Esophagus (tissue), 2 donors: Measurements from ENCODE around the gene FNIP1. TPM values are rescaled to one million over a fixed set of nuclear protein-coding genes. Genes with fewer than 3 reads are reported as not detected.
"Not testable (repeated sequence)": the region's sequence is repeated elsewhere in the genome, so short reads cannot be mapped to it uniquely, and the experiment has no call there.

ENCODE experiments used
- H3K27ac ChIP-seq, 2 donors: one replicate each; pipeline ENCODE4 v1.5.1; 2013; ENCODE audit warnings: low read depth in 2 of 2, mild to moderate bottlenecking in 2 of 2, inconsistent platforms in 1 of 2, low read length in 1 of 2, moderate library complexity in 1 of 2
- H3K27me3 ChIP-seq, 2 donors: one replicate each; pipeline ENCODE4 v1.6.1; 2013; ENCODE audit warnings: low read length in 2 of 2, control low read depth in 1 of 2, mild to moderate bottlenecking in 1 of 2; ENCODE audit not compliant: insufficient read depth in 2 of 2, control insufficient read depth in 1 of 2
- H3K36me3 ChIP-seq, 2 donors: one replicate each; pipeline ENCODE4 v1.6.1; 2013; ENCODE audit warnings: low read length in 1 of 2; ENCODE audit not compliant: control insufficient read depth in 2 of 2, insufficient read depth in 2 of 2
- H3K4me1 ChIP-seq, 2 donors: one replicate each; pipeline ENCODE4 v1.6.1; 2013; ENCODE audit warnings: low read length in 1 of 2; ENCODE audit not compliant: control insufficient read depth in 2 of 2, insufficient read depth in 2 of 2
- H3K4me3 ChIP-seq, 2 donors: one replicate each; pipeline ENCODE4 v1.5.1; 2013; ENCODE audit warnings: low read length in 2 of 2, mild to moderate bottlenecking in 2 of 2, low read depth in 1 of 2, moderate library complexity in 1 of 2
- H3K9me3 ChIP-seq, 2 donors: one replicate each; pipeline ENCODE4 v1.6.1; 2013; ENCODE audit warnings: mild to moderate bottlenecking in 2 of 2, low read depth in 1 of 2, low read length in 1 of 2, moderate library complexity in 1 of 2; ENCODE audit not compliant: control insufficient read depth in 2 of 2, insufficient read depth in 1 of 2
- WGBS, 2 donors: extraction: QIAGEN DNeasy Blood & Tissue Kit; methylation state at CpG; one replicate each; pipeline ENCODE4 v1.1.7; 2013; 5-methylcytosine and 5-hydroxymethylcytosine counted together
- polyA plus RNA-seq, 2 donors: library from polyadenylated mRNA; stranded (reverse); fragments of 200-250 nt; gene quantifications; one replicate each; pipeline ENCODE4 v1.2.3, GENCODE V29; 2013
- donor health status: healthy with polysubstance abuse.
- donor health status: Bipolar disorder and iron deficiency.

Gene FNIP1
- polyA plus RNA-seq, result 1 to 10 TPM; 2.4 to 2.5 TPM

DNA sequence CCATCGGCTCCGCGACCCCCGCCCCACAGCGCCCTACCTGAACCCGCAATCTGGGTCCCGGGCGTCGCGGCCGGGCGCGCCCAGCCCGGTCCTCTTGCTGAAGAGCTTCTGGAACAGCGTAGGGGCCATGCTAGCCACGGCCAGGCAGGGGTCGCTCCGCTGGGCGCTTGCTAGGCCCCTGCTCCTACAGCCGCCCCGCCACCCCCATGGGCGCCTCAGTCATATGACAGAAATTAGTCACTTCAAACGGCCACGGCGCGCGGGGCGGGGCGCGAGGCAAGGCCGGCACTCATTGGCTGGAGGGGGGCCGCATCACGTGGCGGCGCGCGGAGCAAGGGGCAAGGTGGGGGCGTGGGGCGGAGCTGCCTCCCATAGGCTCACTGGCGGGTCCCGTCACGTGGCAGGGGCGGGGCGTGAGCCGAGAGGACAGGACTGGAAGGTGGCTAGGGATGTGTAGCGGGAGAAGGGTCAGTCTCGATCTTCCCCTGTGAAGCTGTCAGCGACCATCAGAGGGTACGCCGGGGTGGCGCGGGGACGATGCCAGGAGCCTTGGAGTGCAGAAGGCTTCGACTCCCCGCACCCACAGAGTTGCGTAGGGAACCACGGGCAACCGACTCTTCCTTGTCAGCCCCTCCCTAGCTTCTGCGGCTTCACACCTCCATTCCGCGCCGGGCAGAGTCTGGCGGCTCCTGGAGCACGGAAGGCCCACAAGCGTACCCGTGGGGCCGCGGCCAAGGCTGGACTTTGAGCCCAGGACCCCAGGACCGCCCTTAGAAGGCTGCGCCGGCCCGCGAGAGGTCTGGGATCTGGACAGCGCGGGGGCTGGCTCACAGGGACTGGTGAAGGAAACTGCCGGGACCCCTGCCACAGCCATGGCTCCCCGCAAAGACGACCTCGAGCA is at the start of gene FNIP1:
Gene FNIP1, minus strand, starts transcription at position 225 of the 901 bp plus-strand sequence. Its CDS starts 96 bp downstream, at position 129.
- Histone ChIP-seq H3K27ac (peak within 1 kb of the TSS; percentile 93 to 96), H3K27me3 (no peaks in the 10 kb centered on the region), H3K4me3 (peak within 1 kb of the TSS; percentile 85 to 91), H3K4me1 (no peaks in the 10 kb centered on the region), H3K9me3 (no peaks in the 10 kb centered on the region), H3K36me3 (no peaks in the 10 kb centered on the region)
- WGBS, 2 donors, result 1% methylated on average over 66 to 79 of the region's 79 CpGs

DNA sequence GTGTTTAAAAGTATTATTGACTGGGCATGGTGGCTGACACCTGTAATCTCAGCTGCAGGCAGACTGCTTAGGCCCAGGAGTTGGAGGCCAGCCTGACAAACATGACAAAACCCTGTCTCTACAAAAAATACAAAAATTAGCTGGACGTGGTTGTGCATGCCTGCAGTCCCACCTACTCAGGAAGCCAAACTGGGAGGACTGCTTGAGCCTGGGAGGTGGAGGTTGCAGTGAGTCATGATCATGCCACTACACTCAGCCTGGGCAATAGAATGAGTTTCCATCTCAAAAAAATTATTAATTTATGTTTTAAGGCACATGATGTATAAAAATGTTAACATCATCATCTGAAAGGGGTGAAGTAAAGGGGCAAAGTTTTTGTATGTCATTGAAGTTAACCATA is 49.7 kb upstream of the FNIP1 start:
- Histone ChIP-seq H3K4me3 (no peak overlapping the region), H3K27me3 (no peaks in the 10 kb centered on the region), H3K36me3 (no peaks in the 10 kb centered on the region), H3K9me3 (peaks cover 0 to 9% of the 10 kb centered on the region in 2 donors), H3K4me1 (no peaks in the 10 kb centered on the region), H3K27ac (no peak overlapping the region)
- 48 to 54% methylated on average over 1 of the region's 1 CpG for WGBS, 2 donors

DNA sequence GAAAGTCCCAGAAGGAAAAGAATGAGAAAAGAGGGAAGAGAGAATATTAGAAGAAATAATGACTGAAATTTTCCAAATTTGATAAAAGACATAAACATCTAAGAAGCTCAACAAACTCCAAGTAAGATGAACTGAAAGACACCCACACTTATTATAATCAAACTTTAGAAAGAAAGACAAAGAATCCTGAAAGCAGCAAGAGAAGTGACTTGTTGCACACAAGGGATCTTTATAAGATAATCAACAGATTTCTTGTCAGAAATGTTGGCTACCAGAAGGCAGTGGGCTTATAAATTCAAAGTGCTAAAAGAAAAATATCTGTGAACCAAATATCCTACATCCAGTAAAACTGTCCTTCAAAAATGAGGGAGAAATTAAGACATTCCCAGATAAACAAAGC is 49.0 kb upstream of the FNIP1 start:
- H3K27ac ChIP-seq, result no peak overlapping the region
- H3K4me1 ChIP-seq, result no peaks in the 10 kb centered on the region
- H3K27me3 ChIP-seq, result no peaks in the 10 kb centered on the region
- peaks cover 0 to 9% of the 10 kb centered on the region in 2 donors for H3K9me3 ChIP-seq
- no peaks in the 10 kb centered on the region for H3K36me3 ChIP-seq
- H3K4me3 ChIP-seq, result no peak overlapping the region

DNA sequence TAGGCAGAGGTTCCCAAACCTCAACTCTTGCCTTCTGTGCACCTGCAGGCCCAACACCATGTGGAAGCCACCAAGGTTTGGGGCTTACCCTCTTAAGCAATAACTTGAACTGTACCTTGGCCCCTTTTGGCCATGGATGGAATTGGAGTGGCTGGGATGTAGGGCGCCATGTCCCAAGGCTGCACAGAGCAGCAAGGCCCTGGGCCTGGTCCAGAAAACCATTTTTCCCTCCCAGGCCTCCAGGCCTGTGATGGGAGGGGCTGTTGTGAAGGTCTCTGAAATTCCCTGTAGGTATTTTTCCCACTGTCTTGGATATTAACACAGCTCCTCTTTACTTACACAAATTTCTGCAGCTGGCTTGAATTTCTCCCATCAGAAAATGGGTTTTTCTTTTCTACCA is 46.2 kb upstream of the FNIP1 start:
- H3K36me3 ChIP-seq, H3K27me3 ChIP-seq, H3K4me3 ChIP-seq, H3K4me1 ChIP-seq, H3K27ac ChIP-seq, H3K9me3 ChIP-seq: not testable (repeated sequence)
- 69 to 94% methylated on average over 1 of the region's 1 CpG for WGBS, 2 donors

DNA sequence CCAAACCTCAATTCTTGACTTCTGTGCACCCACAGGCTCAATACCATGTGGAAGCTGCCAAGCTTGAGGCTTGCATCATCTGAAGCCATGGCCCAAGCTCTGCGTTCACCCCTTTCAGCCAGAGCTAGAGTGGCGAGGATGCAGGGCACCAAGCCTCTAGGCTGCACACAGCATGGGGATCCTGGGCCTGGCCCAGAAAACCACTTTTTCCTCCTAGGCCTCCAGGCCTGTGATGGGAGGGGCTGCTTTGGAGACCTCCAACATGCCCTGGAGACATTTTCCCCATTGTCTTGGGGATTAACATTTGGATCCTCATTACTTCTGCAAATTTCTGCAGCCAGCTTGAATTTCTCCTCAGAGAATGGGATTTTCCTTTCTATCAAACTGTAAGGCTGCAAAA is 35.9 kb upstream of the FNIP1 start:
- H3K9me3 ChIP-seq, H3K27me3 ChIP-seq, H3K27ac ChIP-seq, H3K36me3 ChIP-seq, H3K4me3 ChIP-seq, H3K4me1 ChIP-seq: not testable (repeated sequence)
- WGBS, 2 donors, result 83 to 97% methylated on average over 2 of the region's 2 CpGs

DNA sequence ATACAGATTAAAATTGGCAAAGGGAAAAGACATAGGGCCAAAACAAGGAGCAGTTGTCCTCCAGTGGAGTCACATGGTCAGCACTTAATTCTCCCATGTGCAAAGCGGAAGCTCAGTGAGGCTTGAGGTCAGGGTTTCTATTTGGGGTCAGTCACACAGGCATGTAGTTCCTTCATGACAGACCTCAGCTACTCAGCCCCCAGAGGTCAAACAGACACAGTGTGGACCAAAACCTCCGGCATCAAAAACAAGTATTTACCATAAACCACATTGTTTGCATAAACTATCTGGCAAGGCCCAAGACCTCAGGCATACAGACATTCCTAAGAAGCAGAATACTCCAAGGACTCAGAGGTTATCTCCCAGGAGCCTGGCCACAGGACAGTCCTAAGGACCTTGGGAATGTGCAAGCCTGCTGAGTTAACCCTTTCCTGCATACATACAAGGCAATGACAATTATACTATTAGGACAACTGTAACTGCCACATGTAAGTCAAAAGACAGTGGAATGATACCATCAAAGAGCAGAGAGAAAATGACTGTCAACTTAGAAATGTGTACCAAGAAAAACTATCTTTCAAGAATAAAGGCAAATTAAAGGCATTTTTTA is 28.7 kb upstream of the FNIP1 start:
- Histone ChIP-seq H3K9me3 (no peaks in the 10 kb centered on the region), H3K27ac (no peak overlapping the region), H3K36me3 (no peaks in the 10 kb centered on the region), H3K4me3 (no peak overlapping the region), H3K27me3 (no peaks in the 10 kb centered on the region), H3K4me1 (no peaks in the 10 kb centered on the region)
- WGBS, 2 donors, result 61 to 70% methylated on average over 2 of the region's 2 CpGs

DNA sequence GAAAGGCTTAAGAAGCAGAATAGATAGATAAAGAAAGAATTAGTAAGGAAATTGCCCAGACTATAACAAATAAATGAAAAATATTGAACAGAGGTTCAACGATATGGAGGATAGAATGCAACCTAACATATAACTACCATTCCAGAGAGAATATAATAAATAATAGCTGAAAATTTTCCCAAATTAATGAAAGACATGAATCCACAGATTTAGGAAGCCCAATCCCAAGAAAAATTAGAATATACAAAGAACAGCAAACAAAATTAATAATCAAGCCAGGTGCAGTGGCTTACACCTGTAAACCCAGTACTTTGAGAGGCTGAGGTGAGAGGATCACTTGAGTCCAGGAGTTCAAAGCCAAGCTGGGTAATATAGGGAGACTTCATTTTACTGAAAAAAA is 27.8 kb upstream of the FNIP1 start:
- 91 to 93% methylated on average over 1 of the region's 1 CpG for WGBS, 2 donors
- H3K36me3 ChIP-seq, result no peaks in the 10 kb centered on the region
- no peaks in the 10 kb centered on the region for H3K27me3 ChIP-seq
- no peak overlapping the region for H3K4me3 ChIP-seq
- no peaks in the 10 kb centered on the region for H3K4me1 ChIP-seq
- H3K9me3 ChIP-seq, result no peaks in the 10 kb centered on the region
- no peak overlapping the region for H3K27ac ChIP-seq

DNA sequence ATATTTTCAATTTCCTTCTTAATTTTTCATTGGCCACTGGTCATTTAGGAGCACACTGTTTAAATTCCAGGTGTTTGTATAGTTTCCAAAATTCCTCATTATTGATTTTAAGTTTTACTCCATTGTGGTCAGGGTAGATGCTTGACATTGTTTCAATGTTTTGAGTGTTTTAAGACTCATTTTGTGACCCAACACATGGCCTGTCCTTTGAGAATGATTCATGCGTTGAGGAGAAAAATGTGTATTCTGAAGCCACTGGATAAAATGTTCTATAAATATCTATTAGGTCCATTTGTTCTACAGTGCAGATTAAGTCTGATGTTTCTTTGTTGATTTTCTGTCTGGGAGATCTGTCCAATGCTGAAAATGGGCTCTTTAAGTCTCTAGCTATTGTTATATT is 24.4 kb upstream of the FNIP1 start:
- 80 to 84% methylated on average over 1 of the region's 1 CpG for WGBS, 2 donors
- Histone ChIP-seq H3K4me1 (no peaks in the 10 kb centered on the region), H3K27ac (no peak overlapping the region), H3K36me3 (no peaks in the 10 kb centered on the region), H3K4me3 (no peak overlapping the region), H3K27me3 (no peaks in the 10 kb centered on the region), H3K9me3 (no peaks in the 10 kb centered on the region)

DNA sequence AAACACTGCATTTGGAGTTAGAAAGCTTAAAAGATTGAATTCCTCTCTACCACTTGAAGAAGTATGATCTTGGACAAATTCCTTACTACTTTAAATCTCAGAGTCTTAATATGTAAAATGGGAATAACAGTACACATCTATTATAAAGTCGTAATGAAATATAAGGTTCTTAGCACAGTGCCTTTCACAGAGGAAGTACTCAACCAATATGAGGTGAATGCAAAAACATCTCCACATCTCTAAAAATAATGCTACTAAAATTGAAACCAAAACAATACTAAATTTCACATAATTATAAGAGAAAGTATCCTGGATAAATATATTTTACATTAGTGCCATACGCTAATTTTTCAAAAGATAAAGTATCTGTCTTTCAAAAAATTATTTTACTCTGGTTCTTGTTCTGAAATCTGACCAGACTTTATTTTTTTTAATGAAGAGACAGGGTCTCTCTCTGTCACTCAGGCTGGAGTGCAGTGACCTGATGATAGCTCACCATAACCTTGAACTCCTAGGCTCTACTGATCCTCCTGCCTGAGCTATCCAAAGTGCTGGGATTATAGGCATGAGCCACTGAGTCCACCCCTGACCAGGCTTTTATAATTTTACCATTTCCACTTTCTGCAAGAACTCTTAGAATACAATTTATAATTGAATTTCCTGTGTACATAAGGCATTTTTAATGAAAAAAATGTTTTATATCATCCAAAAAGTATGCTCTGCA is 21.3 kb upstream of the FNIP1 start:
- Histone ChIP-seq H3K27me3 (no peaks in the 10 kb centered on the region), H3K9me3 (no peaks in the 10 kb centered on the region), H3K4me1 (no peaks in the 10 kb centered on the region), H3K4me3 (no peak overlapping the region), H3K36me3 (no peaks in the 10 kb centered on the region), H3K27ac (no peak overlapping the region)
- WGBS, 2 donors, result 82 to 87% methylated on average over 2 of the region's 2 CpGs
